Effector CD8-positive, alpha-beta T cell (primary cell): ENCODE results near the gene PALLD.

ENCODE experiments used
- DNase-seq: peaks from one replicate; lab custom pipeline; 2025; lab: John Stamatoyannopoulos, UW

The PALLD gene

GRCh38 chr4:168831919-168832762 is 335.3 kb downstream of the PALLD start:
- peak; percentile 7 for DNase-seq

- DNase-seq: no peak
Observed at GRCh38 chr4:168832763-168833575, 336.1 kb downstream of the PALLD start.

DNA sequence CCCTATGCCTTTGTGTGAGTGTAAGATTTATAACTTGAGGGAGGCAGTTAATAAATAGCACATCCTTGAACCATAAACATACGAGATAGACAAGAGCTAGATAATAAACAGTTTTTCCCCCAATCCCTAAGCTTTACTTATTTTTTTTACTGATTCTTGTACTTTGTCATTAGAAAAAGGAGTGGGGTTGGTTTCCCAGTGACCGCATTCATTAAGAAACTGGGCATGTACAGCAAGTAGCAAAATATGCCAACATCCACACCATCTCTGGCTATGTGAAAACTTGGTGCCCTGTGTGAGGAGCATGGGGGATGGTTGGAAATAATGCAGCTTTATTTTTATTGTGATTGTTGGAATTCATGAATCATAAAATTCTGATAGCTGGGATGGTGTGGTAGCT is 337.0 kb downstream of the PALLD start:
- no peak for DNase-seq

- no peak for DNase-seq
Observed at GRCh38 chr4:168835880-168836454, 339.1 kb downstream of the PALLD start.

DNA sequence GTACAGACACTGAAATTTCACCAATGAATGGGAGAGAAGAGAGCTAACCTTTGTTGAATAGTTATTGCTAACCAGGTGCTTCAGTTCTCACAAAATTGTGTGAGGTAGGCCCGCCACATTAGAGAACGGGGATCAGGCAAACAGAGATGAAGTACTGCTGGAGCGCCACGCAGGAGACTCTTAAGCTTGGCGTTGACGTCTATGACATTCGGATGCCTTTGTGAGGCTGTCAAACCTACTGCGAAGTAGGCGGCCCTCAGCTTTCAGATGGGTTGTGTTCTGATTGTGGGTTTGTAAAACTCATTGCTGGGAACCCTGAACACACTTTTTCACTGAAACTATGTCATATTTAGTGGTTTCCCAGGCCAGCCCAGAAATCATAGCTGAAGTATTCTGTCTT is 339.6 kb downstream of the PALLD start:
- DNase-seq: no peak

- no peak for DNase-seq
Observed at GRCh38 chr4:168837922-168838321, 341.1 kb downstream of the PALLD start.

DNA sequence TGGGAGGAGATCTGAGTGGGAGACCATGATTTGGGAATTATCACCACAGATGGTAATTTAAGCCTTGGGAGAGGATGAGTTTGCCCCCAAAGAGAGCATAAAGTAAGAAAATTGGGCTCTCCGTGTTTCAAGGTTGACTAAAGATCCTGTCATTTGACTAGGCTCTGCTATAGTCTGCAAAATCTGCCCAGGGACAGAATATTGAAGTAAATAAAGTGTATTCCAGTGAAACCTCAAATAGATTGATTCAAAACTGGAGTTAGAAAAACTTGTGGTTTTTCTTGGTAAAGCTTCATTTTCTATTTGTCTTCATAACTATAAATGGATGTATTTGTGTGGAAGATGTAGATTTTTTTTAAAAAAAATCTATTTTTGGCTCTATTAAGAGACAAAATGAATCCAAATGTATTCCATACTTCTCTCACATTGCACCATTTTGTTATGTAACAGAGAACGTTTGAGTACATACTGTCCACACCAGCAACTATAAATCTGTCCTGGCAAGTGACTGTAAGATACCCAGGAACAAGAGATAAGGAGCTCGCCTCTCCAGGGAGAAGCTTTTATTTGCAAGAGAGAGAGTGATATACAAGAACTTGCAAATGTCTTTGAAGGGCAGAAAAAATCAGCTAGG is 343.0 kb downstream of the PALLD start:
- no peak for DNase-seq

GRCh38 chr4:168840392-168840763 is 343.5 kb downstream of the PALLD start:
- no peak for DNase-seq

GRCh38 chr4:168841000-168841671 is 344.3 kb downstream of the PALLD start:
- no peak for DNase-seq

DNA sequence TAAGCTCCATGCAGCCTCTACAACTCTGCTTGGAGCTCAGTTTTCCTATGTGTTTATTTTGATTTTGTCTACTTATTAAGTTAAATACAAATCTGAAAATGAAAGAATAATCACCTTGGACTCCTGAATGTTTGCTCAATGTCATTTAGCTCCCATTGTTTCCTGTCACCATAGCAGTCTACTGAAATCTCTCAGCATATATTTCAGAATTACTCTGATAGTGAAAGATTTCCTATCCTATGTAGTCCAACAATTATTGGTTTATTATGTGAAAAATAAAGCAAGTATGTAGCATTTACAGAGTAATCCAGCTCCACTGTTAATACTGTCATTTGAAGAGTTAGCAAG is 344.8 kb downstream of the PALLD start:
- DNase-seq: no peak

DNA sequence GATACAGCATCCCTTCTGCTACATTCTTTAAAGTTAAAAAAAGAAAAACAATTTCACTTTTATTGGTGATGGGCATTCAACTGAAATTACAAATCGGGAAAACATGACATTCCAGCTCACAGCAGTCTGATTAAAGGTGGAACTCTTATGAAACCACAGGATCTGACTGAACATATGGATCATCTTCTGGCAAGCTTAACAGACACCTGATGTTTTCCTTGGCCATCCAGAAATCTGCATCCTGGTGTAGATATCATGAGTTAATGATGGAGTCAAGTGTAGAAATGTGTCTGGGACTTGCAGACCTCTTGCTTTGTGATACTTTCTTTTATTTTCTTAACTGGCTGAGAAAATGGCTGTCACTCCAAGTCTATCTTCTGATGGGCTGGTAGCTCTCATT is 345.3 kb downstream of the PALLD start:
- DNase-seq: no peak

- DNase-seq: no peak
Observed at GRCh38 chr4:168843635-168844034, 346.8 kb downstream of the PALLD start.

GRCh38 chr4:168844353-168845049 is 347.6 kb downstream of the PALLD start:
- DNase-seq: no peak

DNA sequence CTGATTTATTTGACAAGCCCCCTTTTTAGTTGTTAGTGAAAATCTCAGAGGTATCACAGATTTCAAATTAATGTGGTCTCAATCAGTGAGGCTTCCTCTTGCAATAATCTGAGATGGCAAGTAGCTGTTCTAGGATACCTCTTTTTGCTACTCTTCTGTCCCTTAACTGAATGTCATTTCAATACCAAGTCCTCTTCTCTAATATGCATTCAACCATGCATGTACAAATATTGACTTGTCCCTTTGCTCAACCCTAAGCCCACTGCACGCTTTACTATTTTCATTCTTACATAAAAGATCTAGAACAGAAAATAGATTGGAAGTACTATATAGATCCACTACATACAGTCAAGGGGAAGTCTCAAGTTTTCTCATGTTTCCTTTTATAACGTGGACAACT is 349.0 kb downstream of the PALLD start:
- DNase-seq: no peak

GRCh38 chr4:168846414-168846813 is 349.6 kb downstream of the PALLD start:
- DNase-seq: no peak

- DNase-seq: no peak
Observed at GRCh38 chr4:168847771-168848502, 351.1 kb downstream of the PALLD start.

DNA sequence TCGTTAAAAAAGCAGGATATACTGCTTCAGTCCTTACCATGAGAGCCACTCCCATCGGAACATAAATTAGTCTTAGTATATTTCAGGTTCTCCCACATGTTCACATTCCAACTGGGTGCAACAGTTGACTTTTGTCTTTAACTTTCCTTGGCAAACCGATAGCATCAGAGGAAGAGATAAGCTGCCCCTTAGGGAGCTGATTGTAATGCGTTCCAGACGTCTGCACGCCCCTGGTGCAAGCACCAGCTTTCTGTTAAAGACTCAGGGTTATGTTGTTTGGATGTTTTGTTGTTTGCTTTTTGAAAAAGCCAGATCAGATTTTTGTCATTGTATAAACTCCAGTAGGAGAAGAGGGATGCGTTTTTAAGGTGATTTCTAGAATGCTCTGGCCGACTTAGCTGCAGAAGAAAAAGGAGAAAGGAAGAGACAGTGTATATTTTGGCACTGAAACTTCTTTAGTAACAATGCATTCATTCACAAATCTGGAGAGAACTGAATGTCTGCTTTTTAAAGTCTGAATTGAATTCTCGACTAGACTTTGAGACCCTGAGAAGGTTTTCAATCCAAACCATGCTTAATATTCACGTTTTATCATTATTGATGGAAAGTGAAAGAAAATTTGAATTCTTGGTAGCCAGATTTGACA is 352.3 kb downstream of the PALLD start:
- DNase-seq: no peak

DNA sequence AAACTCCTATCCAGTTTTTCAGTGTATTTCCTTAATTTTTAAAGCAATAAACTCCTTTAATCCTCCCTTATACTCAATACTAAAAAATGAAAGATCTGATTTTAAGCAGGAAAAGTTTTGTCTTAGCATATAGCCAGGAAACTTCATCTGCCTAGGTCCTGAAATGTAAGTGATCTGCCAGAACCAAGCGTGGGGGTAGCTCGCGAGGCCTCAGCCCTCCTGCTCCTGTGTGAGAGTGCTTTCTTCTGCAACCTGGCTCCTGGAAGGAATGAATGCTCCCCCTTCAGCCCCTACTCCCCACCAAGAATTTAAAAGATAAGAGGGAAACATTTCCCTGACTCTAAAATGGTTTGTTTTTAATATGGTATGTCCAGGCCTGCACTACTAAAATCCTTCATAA is 353.1 kb downstream of the PALLD start:
- no peak for DNase-seq

DNA sequence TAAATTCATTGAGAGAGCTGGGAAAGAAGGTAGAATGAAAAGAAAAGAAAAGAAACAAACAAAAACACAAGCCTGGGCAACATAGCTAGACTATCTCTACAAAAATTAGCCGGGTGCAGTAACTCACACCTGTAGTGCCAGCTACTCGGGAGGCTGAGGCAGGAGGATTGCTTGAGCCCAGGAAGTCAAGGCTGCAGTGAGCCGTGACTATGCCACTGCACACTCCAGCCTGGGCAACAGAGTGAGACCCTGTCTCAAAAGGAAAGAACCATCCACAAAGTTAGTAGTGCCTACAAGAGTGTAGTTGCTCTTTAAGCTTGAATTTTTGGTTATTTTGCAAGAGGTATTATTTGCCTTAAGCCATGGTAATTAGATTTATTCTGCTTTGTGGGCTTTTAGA is 355.5 kb downstream of the PALLD start:
- DNase-seq: no peak
